Thymus (tissue), 14 donors: ENCODE measurements around the gene DOK1. TPM values are rescaled to one million over a fixed set of nuclear protein-coding genes. Genes with fewer than 3 reads are reported as not detected.
A peak's percentile ranks its signal among the peaks of the same experiment; 100 is the strongest.

Source experiments
- DNase-seq, 9 donors: peaks; one replicate each; pipeline ENCODE4 v3.0.0-alpha.2; 2013; ENCODE audit warnings: low spot score in 9 of 9, low read depth in 6 of 9, missing footprints in 1 of 9
- H3K27ac ChIP-seq, 2 donors: one replicate each; pipeline ENCODE4 v1.5.1; 2013; ENCODE audit warnings: control low read depth in 1 of 2, low read depth in 1 of 2, low read length in 1 of 2, mild to moderate bottlenecking in 1 of 2, moderate library complexity in 1 of 2
- H3K27me3 ChIP-seq, 2 donors: one replicate each; pipeline ENCODE4 v1.5.1; 2013; ENCODE audit warnings: low read length in 1 of 2; ENCODE audit not compliant: control insufficient read depth in 2 of 2, insufficient read depth in 1 of 2
- H3K36me3 ChIP-seq, 2 donors: one replicate each; pipeline ENCODE4 v1.5.1; 2013; ENCODE audit warnings: low read length in 1 of 2, mild to moderate bottlenecking in 1 of 2, moderate library complexity in 1 of 2; ENCODE audit not compliant: control insufficient read depth in 2 of 2, insufficient read depth in 2 of 2
- H3K4me1 ChIP-seq, 2 donors: one replicate each; pipeline ENCODE4 v1.5.1; 2013; ENCODE audit warnings: low read length in 2 of 2; ENCODE audit not compliant: control insufficient read depth in 2 of 2, insufficient read depth in 2 of 2
- H3K4me3 ChIP-seq, 2 donors: one replicate each; pipeline ENCODE4 v1.5.1; 2013; ENCODE audit warnings: low read length in 2 of 2, control low read depth in 1 of 2, mild to moderate bottlenecking in 1 of 2
- H3K9me3 ChIP-seq, 2 donors: one replicate each; pipeline ENCODE4 v1.5.1; 2013; ENCODE audit warnings: low read length in 1 of 2, mild to moderate bottlenecking in 1 of 2; ENCODE audit not compliant: control insufficient read depth in 2 of 2, insufficient read depth in 1 of 2
- WGBS: extraction: QIAGEN DNeasy Blood & Tissue Kit; methylation state at CpG from one replicate; pipeline ENCODE4 v1.1.7; 2013; 5-methylcytosine and 5-hydroxymethylcytosine counted together
- long read RNA-seq, 10 donors: transcript quantifications; one replicate each; lab custom pipeline, GENCODE V29; 2026
- polyA plus RNA-seq: library from polyadenylated mRNA; stranded (reverse); fragments of 200-250 nt; gene quantifications from one replicate; pipeline ENCODE4 v1.2.3, GENCODE V29; 2013
- total RNA-seq: library from RNA; stranded (reverse); fragments of 120-200 nt; gene quantifications from one replicate; pipeline ENCODE4 v1.2.4, GENCODE V29; 2013
- donor health status: healthy.

DOK1 gene
- 14.3 TPM for total RNA-seq
- polyA plus RNA-seq = 17.2 TPM
- long read RNA-seq, donor 1 = 0 reads
- long read RNA-seq, donor 2, transcript DOK1-201 (5 exons, 2,555 nt) = major isoform, 8 of 11 reads
- long read RNA-seq, donor 2, partial matches to known transcripts = 0 of 11 reads
- long read RNA-seq, donor 2, other reads (novel, unspliced or antisense) = 0 of 11 reads
- long read RNA-seq, donor 3, transcript DOK1-201 (5 exons, 2,555 nt) = major isoform, 6 of 6 reads
- long read RNA-seq, donor 3, partial matches to known transcripts = 0 of 6 reads
- long read RNA-seq, donor 3, other reads (novel, unspliced or antisense) = 0 of 6 reads
- long read RNA-seq, donor 4, partial matches to known transcripts = 0 of 3 reads
- long read RNA-seq, donor 4, other reads (novel, unspliced or antisense) = 0 of 3 reads
- long read RNA-seq, donor 5, partial matches to known transcripts = 0 of 2 reads
- long read RNA-seq, donor 5, other reads (novel, unspliced or antisense) = 0 of 2 reads
- long read RNA-seq, donor 6, transcript DOK1-201 (5 exons, 2,555 nt) = major isoform, 6 of 9 reads
- long read RNA-seq, donor 6, partial matches to known transcripts = 0 of 9 reads
- long read RNA-seq, donor 6, other reads (novel, unspliced or antisense) = 0 of 9 reads
- long read RNA-seq, donor 7, partial matches to known transcripts = 0 of 4 reads
- long read RNA-seq, donor 7, other reads (novel, unspliced or antisense) = 0 of 4 reads
- long read RNA-seq, donor 8, partial matches to known transcripts = 0 of 3 reads
- long read RNA-seq, donor 8, other reads (novel, unspliced or antisense) = 0 of 3 reads
- long read RNA-seq, donor 9, partial matches to known transcripts = 0 of 2 reads
- long read RNA-seq, donor 9, other reads (novel, unspliced or antisense) = 0 of 2 reads
- long read RNA-seq, donor 10, partial matches to known transcripts = 0 of 6 reads
- long read RNA-seq, donor 10, other reads (novel, unspliced or antisense) = 0 of 6 reads

GRCh38 chr2:74553892-74554819 is at the start of gene DOK1, which contains the start of gene LOXL3:
Gene DOK1 (plus strand): TSS chr2:74554720. CDS start chr2:74554755, 35 bp downstream.
Gene LOXL3 (minus strand): TSS chr2:74553942. CDS start chr2:74552634, 1,308 bp downstream.
- H3K36me3 ChIP-seq = peaks cover 2 to 3% of the 10 kb centered on the region in 2 donors
- WGBS = 2% methylated on average over 73 of the region's 73 CpGs
- peaks cover 4 to 5% of the 10 kb centered on the region in 2 donors for H3K9me3 ChIP-seq
- H3K27me3 ChIP-seq = peaks cover 35 to 70% of the 10 kb centered on the region in 2 donors
- peak within 1 kb of the TSS; percentile 11 to 58 for H3K27ac ChIP-seq
- peak within 1 kb of the TSS; percentile 97 to 99 for H3K4me3 ChIP-seq
- peaks cover 7 to 34% of the 10 kb centered on the region in 2 donors for H3K4me1 ChIP-seq
- peak in 7 of 9 donors; percentile 52 to 84 (median 58) for DNase-seq

GRCh38 chr2:74505448-74506246 is 48.9 kb upstream of the DOK1 start:
- H3K27ac ChIP-seq = no peak overlapping the region
- over 99% methylated on average over 14 of the region's 14 CpGs for WGBS
- H3K36me3 ChIP-seq = peaks cover 13 to 15% of the 10 kb centered on the region in 2 donors
- H3K27me3 ChIP-seq = peaks cover 65 to 83% of the 10 kb centered on the region in 2 donors
- no peak overlapping the region for H3K4me3 ChIP-seq
- DNase-seq = no peak
- peaks cover 21 to 41% of the 10 kb centered on the region in 2 donors for H3K4me1 ChIP-seq
- peaks cover 0 to 2% of the 10 kb centered on the region in 2 donors for H3K9me3 ChIP-seq

GRCh38 chr2:74507145-74507925 is 47.2 kb upstream of the DOK1 start, which contains the start of gene PCGF1:
Gene PCGF1 (minus strand): TSS chr2:74507695. CDS start chr2:74507668, 27 bp downstream.
- peak; percentile 98 to 100 (median 99) for DNase-seq
- H3K27me3 ChIP-seq = peaks cover 61 to 83% of the 10 kb centered on the region in 2 donors
- 1% methylated on average over 56 of the region's 56 CpGs for WGBS
- H3K4me3 ChIP-seq = peak within 1 kb of the TSS; percentile 76 to 95
- H3K36me3 ChIP-seq = peaks cover 13 to 15% of the 10 kb centered on the region in 2 donors
- peak within 1 kb of the TSS; percentile 98 for H3K27ac ChIP-seq
- H3K9me3 ChIP-seq = peaks cover 0 to 2% of the 10 kb centered on the region in 2 donors
- H3K4me1 ChIP-seq = peaks cover 21 to 36% of the 10 kb centered on the region in 2 donors

DNA sequence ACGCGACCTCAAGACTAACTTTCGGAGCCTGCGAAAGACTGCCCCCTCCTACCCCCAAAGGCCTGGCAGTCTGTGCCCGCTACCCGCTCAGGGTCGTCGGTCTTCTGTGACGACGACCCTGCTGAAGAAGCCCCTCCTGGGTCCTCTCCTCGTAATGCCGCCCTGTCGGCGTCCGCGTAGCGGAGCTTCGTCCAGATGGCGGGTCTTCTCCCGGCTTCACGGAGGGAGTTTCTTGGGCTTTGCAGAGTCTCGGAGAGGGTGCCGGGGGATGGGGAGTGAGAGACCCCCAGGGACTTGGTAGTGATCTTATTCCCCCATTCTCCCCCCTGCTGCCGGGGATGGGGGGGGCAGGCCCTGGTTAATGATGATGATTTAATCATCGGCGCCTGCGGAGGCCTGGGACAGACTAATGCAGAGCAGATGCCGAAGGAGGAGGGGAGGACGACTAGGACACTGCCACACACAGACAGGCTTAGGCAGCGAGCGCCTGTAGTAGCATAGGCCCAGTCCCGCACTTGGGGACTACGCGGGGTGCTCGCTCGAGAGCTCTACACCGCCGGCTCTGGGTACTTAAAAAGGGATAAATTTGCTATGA is 46.5 kb upstream of the DOK1 start:
- Histone ChIP-seq H3K36me3 (peaks cover 13 to 15% of the 10 kb centered on the region in 2 donors), H3K9me3 (peaks cover 2% of the 10 kb centered on the region in 2 donors), H3K4me1 (peaks cover 18 to 29% of the 10 kb centered on the region in 2 donors), H3K27ac (peak overlapping the region; percentile 98), H3K27me3 (peaks cover 59 to 83% of the 10 kb centered on the region in 2 donors), H3K4me3 (peak overlapping the region; percentile 76 to 95)
- no peak for DNase-seq
- 18% methylated on average over 38 of the region's 38 CpGs for WGBS

DNA sequence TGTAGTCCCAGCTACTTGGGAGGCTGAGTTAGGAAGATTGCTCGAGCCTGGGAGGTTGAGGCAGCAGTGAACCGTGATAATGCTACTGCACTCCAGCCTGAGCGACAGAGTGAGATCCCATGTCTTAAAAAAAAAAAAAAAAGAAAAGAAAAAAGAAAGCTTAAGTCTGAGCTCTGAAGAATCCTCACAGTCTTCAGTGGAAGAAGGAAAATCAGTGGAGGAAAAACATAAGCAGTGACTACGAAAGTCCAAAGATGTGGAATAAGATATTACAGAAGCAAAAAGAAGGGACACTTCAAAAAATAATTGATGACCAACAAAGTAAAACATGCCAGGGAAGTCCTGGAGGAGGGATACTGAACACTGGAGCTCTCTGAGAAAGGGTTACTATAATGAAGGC is 44.2 kb upstream of the DOK1 start:
- Histone ChIP-seq H3K4me1 (peaks cover 16 to 39% of the 10 kb centered on the region in 2 donors), H3K27ac (no peak overlapping the region), H3K27me3 (peaks cover 59 to 83% of the 10 kb centered on the region in 2 donors), H3K4me3 (no peak overlapping the region), H3K36me3 (peaks cover 8 to 10% of the 10 kb centered on the region in 2 donors), H3K9me3 (peaks cover 0 to 17% of the 10 kb centered on the region in 2 donors)
- DNase-seq = no peak
- 93% methylated on average over 4 of the region's 4 CpGs for WGBS

DNA sequence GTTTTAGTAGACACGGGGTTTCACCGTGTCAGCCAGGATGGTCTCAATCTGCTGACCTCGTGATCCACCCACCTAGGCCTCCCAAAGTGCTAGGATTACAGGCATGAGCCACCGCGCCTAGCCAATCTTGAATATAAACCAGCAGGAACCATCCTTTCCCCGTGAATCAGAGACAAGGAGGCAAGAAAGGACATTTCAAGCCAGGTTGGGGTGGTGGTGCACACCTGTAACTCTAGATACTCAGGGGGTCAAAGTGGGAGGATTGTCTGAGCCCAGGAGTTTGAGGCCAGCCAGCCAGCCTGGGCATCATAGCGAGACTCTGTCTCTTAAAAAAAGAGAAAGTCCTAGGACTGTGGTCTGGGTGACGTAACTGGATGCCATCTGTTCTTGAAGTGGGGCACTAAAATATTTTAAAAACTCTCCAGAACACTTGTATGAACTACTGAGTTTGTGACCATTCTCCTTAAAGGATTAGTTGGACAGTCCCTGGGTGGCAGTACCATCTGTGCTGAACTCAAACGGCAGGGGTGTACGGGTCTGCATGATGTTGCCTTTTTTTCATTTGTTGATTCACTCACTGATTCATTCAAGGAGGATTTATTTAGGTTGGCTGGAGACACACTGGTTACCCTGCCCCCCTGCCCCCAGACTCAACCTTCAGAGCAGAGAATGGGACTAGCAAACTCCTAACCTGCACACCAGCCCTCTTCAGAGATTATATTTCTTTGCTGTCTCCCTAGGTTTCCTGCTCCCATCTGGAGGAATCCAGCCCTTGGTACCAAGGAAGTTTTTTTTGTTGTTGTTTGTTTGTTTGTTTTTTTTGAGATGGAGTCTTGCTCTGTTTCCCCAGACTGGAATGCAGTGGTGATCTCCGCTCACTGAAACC is 43.2 kb upstream of the DOK1 start:
- DNase-seq = no peak
- Histone ChIP-seq H3K9me3 (peaks cover 0 to 21% of the 10 kb centered on the region in 2 donors), H3K27me3 (peaks cover 66 to 85% of the 10 kb centered on the region in 2 donors), H3K4me1 (peaks cover 24 to 45% of the 10 kb centered on the region in 2 donors), H3K4me3 (no peak overlapping the region), H3K27ac (no peak overlapping the region), H3K36me3 (peaks cover 0 to 2% of the 10 kb centered on the region in 2 donors)
- WGBS = 54% methylated on average over 11 of the region's 11 CpGs
